Vagina (tissue), 2 donors: ENCODE measurements around the gene TRABD2B.

ENCODE experiments used
- CTCF ChIP-seq, 3 experiments: fragments of 450-650 bp in 2 of 3; fragments of 200-600 bp in 1 of 3; sonication (generic) in 1 of 3; IDR thresholded peaks; one replicate each; pipeline ENCODE4 v1.5.1; 2017 to 2019; ENCODE audit warnings: antibody characterized with exemption in 3 of 3, mild to moderate bottlenecking in 2 of 3, moderate library complexity in 2 of 3
- POLR2A ChIP-seq, 2 donors: fragments of 450-650 bp; IDR thresholded peaks; one replicate each; pipeline ENCODE4 v1.6.1; 2017; ENCODE audit warnings: antibody characterized with exemption in 2 of 2, mild to moderate bottlenecking in 2 of 2, moderate library complexity in 2 of 2

- TF ChIP-seq CTCF (IDR thresholded peaks at IDR 0.05) (no peak), POLR2A (IDR thresholded peaks at IDR 0.05) (no peak)
These were observed 70.0 kb downstream of the TRABD2B start for GRCh38 chr1:47927165-47927564.
